ENCODE results near the gene L1TD1. TPM values are rescaled to one million over a fixed set of nuclear protein-coding genes. Genes with fewer than 3 reads are reported as not detected.
"Not testable (repeated sequence)": the region's sequence is repeated elsewhere in the genome, so short reads cannot be mapped to it uniquely, and the experiment has no call there.

L1TD1 gene
- polyA plus RNA-seq, 2 of the 4 experiments (the other 2 are of a cell fraction) = not detected

GRCh38 chr1:62181532-62181931 lies 13.1 kb upstream of the L1TD1 start:
- no peak for DNase-seq (ENCODE audit: low read depth in 1 of 2, low spot score in 1 of 2)
- FAIRE-seq = no peak
- 44% methylated on average over 7 of the region's 7 CpGs for WGBS (ENCODE audit: missing lambda C conversion rate)
- POLR2A ChIA-PET = no interaction called here
- Histone ChIP-seq H3K9me3 (no peaks in the 10 kb centered on the region), H3K4me1 (no peaks in the 10 kb centered on the region), H3K4me3 (no peak overlapping the region), H3K27ac (no peak overlapping the region), H3K4me2 (no peak overlapping the region)
- no peak for ATAC-seq
- CTCF ChIA-PET = interaction anchor here (1.2 kb wide), 1 partner anchor 228 kb away, joined by 3 read pairs; no protein-coding TSS in a partner anchor
- TF ChIP-seq ZFP36 (IDR thresholded peaks at IDR 0.05; ENCODE audit: borderline replicate concordance, partially characterized antibody) (no peak), FOSL2 (IDR thresholded peaks at IDR 0.05) (no peak), FOSL2 (CRISPR knock-in tag; IDR thresholded peaks at IDR 0.05) (no peak), SMC3 (IDR thresholded peaks at IDR 0.05) (no peak), PBX3 (IDR thresholded peaks at IDR 0.05) (no peak), HOXA7 (CRISPR knock-in tag; IDR thresholded peaks at IDR 0.05) (no peak), ATOH8 (CRISPR knock-in tag; IDR thresholded peaks at IDR 0.05; ENCODE audit: low read depth) (no peak), EHMT2 (IDR thresholded peaks at IDR 0.05; ENCODE audit: low read depth) (no peak), POLR2A (IDR thresholded peaks at IDR 0.05; ENCODE audit: low read length) (no peak)

GRCh38 chr1:62182157-62182556 lies 12.5 kb upstream of the L1TD1 start:
- ATAC-seq; POLR2A ChIA-PET; H3K4me1 ChIP-seq; H3K4me3 ChIP-seq; DNase-seq (ENCODE audit: low read depth in 1 of 2, low spot score in 1 of 2); H3K27ac ChIP-seq; FAIRE-seq; H3K4me2 ChIP-seq; H3K9me3 ChIP-seq: not testable (repeated sequence)
- CTCF ChIA-PET = interaction anchor here (1.5 kb wide), 1 partner anchor 225 kb away, joined by 5 read pairs; no protein-coding TSS in a partner anchor
- WGBS (ENCODE audit: missing lambda C conversion rate) = 70% methylated on average over 8 of the region's 8 CpGs

GRCh38 chr1:62183164-62184020 lies 11.3 kb upstream of the L1TD1 start:
- ATAC-seq; FAIRE-seq; H3K9me3 ChIP-seq; H3K4me2 ChIP-seq; H3K4me1 ChIP-seq; POLR2A ChIA-PET; H3K4me3 ChIP-seq; H3K27ac ChIP-seq; DNase-seq (ENCODE audit: low read depth in 1 of 2, low spot score in 1 of 2): not testable (repeated sequence)
- CTCF ChIA-PET = interaction anchor here (0.6 to 1.7 kb wide), 4 partner anchors 8 to 224 kb away, joined by 3 to 11 read pairs (median 4); no protein-coding TSS in a partner anchor
- 56% methylated on average over 11 of the region's 11 CpGs for WGBS (ENCODE audit: missing lambda C conversion rate)

GRCh38 chr1:62184336-62184735 lies 10.3 kb upstream of the L1TD1 start:
- Histone ChIP-seq H3K4me3 (no peak overlapping the region), H3K27ac (no peak overlapping the region), H3K9me3 (no peaks in the 10 kb centered on the region), H3K4me1 (no peaks in the 10 kb centered on the region), H3K4me2 (no peak overlapping the region)
- POLR2A ChIA-PET = no interaction called here
- TF ChIP-seq ZC3H11A (IDR thresholded peaks at IDR 0.05) (no peak), CHD2 (IDR thresholded peaks at IDR 0.05; ENCODE audit: low read length, partially characterized antibody) (no peak)
- FAIRE-seq (no peak), ATAC-seq (no peak), DNase-seq (ENCODE audit: low read depth in 1 of 2, low spot score in 1 of 2) (no peak)
- WGBS (ENCODE audit: missing lambda C conversion rate) = 71% methylated on average over 6 of the region's 7 CpGs
- CTCF ChIA-PET = interaction anchor here (0.9 to 1.7 kb wide), 2 partner anchors 9 to 223 kb away, joined by 4 to 11 read pairs; no protein-coding TSS in a partner anchor

GRCh38 chr1:62185233-62185632 lies 9.4 kb upstream of the L1TD1 start:
- POLR2A ChIA-PET; ATAC-seq; H3K4me1 ChIP-seq; FAIRE-seq; H3K9me3 ChIP-seq; H3K4me3 ChIP-seq; DNase-seq (ENCODE audit: low read depth in 1 of 2, low spot score in 1 of 2); H3K4me2 ChIP-seq; H3K27ac ChIP-seq: not testable (repeated sequence)
- CTCF ChIA-PET = interaction anchor here (1.7 kb wide), 1 partner anchor 10 kb away, joined by 11 read pairs; no protein-coding TSS in a partner anchor
- WGBS (ENCODE audit: missing lambda C conversion rate) = 52% methylated on average over 6 of the region's 6 CpGs

Measured in A549 (cell line).